Measurements from ENCODE around the gene TTK.

The TTK gene

DNA sequence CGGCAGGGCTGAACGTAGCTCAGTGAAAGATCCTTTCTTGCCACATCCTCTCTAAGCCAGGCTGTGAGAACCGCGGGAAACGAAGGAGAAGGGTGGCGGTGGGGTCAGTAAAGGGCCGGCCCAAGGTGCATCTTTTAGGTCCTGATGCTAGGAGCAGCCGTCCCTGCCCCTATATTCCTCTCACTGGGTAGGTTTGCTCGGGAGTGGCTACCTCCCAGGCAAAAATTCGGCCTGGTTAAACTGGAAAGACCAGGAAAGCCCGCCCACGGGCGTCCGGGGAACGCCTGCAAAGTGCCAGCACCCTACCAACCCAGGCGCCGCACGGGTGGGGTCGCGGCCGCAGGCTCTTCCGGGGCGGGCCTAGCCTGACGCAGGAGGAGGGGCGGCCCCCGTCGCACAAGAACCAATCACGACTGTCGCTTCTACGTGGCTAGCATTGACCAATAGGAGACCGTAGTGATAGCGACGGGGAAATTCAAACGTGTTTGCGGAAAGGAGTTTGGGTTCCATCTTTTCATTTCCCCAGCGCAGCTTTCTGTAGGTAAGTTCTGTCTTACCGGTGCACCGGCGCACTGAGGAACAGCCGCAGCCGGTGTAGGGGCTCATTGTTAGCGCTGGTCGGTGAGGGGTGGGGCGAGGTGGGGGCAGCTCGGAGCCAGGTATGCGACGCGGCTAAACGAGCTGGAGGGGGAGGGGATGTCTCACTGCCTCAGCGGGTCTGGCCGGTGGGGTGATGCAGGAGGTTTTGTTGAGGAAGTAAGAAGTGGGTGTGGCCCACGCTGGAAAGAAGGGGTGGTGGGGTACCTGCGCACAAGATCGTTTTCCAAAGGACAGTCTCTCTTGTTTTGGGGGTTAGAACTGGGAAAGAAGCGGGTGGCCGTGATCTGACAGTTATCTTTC is at the start of gene TTK:
Gene TTK (plus strand): TSS at position 477 of the 900 bp plus-strand sequence. CDS start 1,195 bp downstream, outside the sequence.
- peak; percentile 75 for DNase-seq (ENCODE audit: low read depth in 2 of 2)

DNA sequence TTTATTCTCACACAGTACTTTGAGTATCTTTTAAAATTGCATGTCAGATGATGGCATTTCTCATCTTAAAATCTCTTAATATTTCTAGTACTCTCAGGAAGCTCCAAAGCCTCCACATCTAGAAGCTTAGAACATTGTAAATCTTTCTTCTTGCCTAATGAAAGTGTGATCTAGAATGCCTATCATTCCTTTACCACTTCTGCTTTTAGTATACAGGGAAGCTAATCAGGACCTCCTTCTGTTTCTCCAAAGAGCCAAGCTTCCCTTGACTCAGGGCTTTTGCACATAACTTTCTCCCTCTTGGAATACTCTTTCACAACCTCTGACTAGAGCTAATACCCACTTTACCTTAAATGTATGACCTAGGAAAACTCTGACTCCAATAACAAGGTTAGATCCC is 49.6 kb upstream of the TTK start:
- DNase-seq (ENCODE audit: low read depth in 2 of 2): no peak

DNA sequence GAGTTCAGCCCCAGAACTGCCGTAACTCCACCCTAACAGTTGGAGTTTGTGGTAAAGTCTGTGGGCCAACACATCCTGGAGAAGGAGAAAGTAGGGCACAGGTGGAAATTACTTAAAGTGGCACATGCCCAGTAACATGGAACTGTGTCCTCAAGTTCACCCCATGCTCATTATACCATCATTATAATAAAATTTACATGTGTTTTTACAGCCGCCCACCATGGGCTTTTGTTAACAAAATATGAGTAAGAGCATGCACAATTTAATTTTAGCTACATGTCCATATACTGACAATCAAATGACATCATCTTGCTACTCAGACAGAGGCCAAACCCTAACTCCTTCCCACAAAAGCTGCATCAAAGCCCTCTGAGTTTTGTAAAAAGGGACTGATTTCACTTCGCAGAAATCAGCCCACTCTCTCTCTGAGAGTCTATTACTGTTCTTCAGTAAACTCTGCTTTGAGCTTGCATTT is 39.8 kb upstream of the TTK start:
- DNase-seq (ENCODE audit: low read depth in 2 of 2): no peak

DNA sequence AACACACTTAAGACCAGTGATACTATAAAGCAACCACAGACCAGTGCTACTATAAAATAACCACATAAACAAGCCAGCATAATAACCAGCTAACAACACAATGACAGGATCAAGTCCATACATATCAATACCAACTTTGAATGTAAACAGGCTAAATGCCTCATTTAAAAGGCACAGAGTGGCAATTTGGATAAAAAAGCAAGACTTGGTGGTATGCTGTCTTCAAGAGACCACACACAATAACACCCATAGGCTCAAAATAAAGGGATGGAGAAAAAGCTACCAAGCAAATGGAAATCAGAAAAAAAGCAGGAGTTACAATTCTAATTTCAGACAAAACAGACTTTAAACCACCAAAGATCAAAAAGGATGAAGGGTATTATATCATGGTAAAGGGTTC is 37.3 kb upstream of the TTK start:
- no peak for DNase-seq (ENCODE audit: low read depth in 2 of 2)

DNA sequence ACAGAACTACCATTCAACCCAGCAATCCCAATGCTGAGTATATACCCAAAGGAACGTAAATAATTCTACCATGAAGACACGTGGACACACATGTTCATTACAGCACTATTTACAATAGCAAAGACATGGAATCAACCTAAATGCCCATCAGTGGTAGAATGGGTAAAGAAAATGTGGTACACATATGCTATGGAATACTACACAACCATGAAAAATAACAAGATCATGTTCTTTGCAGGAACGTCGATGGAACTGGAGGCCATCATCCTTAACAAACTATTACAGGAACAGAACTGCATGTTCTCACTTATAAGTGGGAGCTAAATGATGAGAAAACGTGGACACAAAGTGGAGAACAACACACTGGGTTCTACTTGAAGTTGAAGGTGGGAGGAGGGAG is 34.7 kb upstream of the TTK start:
- DNase-seq (ENCODE audit: low read depth in 2 of 2): no peak

DNA sequence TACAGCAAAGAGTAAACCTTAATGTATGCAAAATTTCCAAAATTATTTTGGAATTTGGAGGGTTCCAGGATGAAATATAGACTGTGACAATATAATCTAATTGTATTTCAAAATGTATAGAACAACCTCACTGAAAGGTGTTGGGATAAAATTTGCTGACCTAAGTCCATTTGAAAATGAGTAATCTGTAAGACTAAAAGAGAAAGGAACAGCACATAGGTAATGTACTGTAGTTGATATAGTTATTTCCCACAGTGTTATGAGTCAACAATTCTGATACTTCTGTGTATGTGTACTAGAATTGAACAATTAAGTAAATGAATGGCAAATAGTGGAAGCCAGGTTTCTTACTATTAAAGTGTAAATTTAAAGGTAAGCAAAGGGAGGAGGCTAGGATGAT is 33.3 kb upstream of the TTK start:
- no peak for DNase-seq (ENCODE audit: low read depth in 2 of 2)

DNA sequence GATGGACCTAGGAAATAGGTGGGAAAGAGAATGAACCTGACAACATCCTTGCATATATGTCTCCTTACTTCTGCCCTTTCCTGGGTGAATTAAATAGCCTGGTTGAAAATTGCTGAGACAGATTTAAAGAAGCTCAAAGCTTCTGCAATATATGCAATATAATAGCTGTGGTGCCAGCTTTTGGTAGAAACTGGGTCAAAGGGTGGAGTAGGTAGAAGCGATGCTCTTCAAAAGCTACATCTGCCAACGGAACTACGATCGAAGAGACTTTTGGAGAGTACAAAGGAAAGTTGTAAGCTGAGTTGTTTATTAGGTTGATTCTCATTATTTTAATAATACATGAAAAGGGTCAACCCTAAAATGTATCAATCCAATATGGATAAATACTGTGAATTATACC is 22.8 kb upstream of the TTK start:
- no peak for DNase-seq (ENCODE audit: low read depth in 2 of 2)

DNA sequence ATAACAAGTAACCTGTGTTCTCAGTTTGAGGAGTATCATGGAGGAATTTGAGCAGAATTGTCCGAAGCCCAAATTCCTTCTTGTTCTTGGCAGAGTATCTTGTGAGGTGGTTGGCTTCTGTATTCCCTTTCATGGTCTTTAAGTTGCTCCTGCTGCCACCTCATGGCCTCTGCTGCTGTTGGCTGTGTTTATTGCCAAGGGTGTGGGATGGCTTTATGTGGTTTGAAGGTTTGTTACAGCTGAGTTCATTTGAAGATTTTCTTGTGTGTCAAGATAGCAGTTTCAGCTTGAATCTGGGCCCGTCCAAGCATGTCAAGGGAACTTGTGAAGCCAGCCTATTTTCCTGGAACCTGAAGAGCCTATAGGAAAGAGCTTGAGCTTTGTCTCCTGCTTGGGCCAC is 20.2 kb upstream of the TTK start:
- DNase-seq (ENCODE audit: low read depth in 2 of 2): no peak

DNA sequence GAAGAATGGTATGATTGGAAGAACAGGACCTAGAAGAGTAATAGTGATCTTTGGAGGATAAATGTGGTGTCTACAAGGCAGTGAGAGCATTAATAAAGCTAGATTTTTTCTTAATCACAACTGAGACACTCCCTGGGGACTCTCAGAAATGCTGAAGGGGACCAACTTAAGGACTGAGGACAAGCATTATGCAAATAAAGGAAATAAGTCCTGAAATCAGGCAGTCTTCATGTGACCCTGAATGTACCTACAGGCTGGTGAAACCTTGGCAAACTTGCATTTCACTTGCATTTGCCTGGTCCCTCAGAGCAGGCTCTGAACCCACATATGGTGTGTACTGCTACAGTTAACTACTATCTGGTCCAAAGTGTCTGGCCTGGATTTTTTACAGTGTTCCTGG is 19.3 kb upstream of the TTK start:
- DNase-seq (ENCODE audit: low read depth in 2 of 2): no peak

DNA sequence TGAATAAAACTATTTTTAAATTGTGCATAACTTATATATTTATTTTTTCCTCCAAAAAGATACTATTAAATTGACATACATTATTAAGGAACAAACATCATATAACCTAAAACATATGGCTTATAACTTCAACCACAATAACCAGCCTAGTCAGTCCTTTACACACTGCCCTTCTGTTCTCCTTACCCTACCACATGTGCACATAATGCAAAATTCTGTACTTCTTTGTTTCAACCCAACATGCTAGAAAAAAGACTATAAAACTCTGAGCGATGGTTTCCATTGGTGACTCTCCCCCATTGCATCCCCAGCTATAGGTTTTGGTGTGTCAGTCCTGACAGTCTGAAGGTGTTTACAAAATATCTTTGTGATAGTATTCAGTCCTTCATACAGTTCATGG is 14.8 kb upstream of the TTK start:
- DNase-seq (ENCODE audit: low read depth in 2 of 2): no peak

DNA sequence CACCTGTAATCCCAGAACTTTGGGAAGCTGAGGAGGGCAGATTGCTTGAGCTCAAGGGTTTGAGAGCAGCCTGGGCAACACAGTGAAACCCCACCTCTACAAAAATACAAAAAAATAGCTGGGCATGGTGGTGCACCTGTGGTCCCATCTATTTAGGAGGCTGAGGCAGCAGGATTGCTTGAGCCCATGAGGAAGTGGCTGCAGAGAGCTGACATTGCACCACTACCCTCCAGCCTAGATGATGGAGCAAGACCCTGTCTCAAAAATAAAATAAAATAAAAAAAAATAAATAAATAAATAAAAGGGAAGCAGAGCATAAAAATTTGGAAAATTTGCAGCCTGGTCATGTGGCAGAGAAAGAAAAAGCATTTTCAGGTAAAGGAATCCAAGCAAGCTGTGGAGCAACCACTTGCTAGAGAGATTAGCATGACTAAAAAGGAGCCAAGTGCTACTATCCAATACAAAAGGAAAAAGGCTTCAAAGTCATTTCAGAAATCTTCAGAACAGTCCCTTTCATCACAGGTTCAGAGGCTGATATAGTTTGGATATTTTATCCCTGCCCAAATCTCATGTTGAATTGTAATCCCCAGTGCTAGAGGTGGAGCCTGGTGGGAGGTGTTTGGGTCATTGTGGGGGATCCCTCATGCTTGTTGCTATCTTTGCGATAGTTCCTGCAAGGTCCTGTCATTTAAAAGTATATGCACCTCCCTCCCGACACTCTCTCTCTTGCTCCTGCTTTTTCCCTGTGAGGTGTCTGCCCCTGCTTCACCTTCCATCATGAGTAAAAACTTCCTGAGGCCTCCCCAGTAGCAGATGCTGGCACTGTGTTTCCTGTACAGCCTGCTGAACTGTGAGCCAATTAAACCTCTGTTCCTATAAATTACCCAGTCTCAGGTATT is 11.2 kb upstream of the TTK start:
- no peak for DNase-seq (ENCODE audit: low read depth in 2 of 2)

DNA sequence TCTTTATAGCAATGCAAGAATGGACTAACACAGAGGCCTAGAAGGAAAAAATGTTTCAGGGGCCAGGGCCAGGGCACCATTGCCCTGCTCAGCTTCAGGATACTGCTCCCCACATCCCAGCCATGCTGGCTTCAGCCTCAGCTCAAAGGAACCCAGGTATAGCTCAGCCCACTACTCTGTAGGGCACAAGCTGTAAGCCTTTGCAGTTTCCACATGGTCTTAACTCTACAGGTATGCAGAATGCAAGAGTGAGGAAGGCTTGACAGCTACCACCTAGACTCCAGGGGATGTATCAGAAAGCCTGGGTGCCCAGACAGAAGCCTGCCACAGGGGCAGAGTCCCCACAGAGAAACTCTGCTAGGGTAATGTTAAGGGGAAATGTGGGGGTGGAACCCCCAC is 10.5 kb upstream of the TTK start:
- DNase-seq (ENCODE audit: low read depth in 2 of 2): no peak

DNA sequence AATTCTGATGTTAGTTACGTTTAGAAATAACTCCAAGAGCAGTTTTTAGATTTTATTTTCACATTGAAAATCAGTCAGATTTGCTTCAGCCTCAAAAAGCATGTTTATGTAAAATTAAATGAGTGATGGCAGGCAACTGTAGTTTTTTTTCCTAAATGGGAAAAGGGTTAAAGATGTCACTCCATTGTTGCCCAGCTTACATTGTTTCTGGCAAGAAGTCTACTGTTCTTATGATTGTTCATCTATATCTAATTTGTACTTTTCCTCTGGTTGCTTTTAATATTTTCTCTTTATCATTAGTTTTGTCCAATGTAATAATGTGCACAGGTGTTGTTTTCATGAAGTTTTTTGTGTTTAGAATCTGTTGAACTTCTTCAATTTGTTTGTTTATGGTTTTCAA is 6.7 kb upstream of the TTK start:
- DNase-seq (ENCODE audit: low read depth in 2 of 2): no peak

DNA sequence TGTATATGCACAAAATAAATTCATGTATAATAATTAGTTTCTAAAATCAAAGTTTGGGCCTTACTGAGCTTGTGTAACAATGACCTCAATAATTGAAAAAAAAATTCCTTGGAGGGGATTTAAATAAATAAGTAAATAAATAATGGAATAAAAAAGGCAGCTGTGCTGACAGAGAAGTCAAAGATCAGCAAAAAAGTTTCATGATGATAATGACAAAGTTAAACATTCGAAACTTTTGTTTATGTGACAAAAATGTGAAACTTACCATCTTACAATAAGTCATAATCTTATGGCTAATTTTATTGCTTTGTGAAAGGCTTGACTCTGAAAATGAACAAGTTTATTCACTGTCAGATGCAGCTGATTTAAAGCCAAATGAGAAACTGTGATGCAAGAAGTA is 3.1 kb upstream of the TTK start:
- DNase-seq (ENCODE audit: low read depth in 2 of 2): no peak

DNA sequence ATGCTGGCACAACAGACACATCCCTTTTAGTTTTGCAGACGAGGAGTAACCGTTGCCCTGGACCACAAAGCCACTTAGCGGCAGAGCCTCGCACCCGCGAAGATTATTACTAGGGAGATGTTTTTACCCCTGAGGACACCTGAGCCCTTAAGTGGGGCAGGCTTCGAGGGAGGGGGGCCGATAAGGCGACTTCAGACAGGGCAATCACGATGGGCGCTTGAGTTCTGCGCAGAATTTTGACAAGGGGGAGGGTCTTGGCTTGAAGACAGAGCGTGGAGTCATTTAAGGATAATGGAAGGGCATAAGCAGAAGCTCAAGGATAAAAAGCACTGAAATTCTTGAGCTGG is 650 bp upstream of the TTK start:
- peak in 1 of 2 donors; percentile 9 for DNase-seq (ENCODE audit: low read depth in 2 of 2)

DNA sequence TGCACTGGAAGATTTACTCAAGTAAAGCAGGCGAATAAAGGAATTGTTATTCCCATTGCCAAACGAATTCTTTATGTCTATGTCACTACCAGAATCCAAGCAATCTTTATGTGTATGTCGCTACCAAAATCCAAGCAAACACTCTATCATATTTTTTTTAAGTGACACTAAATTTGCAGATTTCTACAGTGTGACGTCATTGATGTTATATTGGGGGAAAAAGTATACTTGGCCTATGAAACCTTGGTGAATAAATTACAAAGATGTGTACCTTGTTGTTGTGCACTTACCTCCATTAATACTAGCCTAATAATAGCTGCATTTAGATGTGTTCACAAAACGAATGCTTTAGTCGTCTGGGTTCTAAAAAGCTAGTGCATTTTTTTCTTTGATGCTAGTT is 957 bp downstream of the TTK start:
- DNase-seq (ENCODE audit: low read depth in 2 of 2): no peak

DNA sequence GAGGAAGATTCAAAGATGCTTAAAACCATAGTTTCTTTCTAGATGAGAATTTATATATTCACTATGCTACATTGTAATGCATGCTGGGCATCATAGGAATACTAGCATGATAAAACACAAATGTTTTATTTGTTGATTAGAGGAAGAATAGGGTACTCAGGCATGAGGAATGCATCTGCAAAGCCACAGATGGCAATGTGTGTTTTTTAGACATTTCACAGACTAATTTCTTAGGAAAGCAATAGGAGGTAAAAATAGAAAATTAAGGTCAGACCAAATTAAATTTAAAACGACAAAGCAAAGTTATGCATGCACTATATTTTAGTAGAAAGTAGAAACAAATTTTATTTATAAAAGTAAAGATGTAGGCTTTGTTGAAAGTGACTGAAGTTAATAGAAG is 2.1 kb downstream of the TTK start:
- DNase-seq (ENCODE audit: low read depth in 2 of 2): no peak

DNA sequence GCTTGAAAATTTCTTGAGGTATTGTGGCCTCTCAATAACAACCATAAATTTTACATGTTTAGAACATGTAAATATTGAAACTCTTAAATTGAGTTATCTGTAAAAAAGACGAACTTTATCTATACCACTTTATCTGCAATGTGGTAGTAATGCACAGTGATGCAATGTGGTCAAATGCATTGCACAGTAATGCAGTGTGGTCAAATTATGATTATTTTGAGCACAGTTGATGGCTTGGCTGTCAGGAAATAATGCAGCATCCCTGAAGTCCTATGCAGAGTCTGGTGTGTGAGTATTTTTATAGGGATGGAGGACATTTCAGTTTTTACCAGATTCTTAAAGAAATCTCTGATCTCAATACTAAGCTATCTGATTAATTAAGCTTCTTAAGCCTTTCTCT is 5.1 kb downstream of the TTK start:
- DNase-seq (ENCODE audit: low read depth in 2 of 2): no peak

DNA sequence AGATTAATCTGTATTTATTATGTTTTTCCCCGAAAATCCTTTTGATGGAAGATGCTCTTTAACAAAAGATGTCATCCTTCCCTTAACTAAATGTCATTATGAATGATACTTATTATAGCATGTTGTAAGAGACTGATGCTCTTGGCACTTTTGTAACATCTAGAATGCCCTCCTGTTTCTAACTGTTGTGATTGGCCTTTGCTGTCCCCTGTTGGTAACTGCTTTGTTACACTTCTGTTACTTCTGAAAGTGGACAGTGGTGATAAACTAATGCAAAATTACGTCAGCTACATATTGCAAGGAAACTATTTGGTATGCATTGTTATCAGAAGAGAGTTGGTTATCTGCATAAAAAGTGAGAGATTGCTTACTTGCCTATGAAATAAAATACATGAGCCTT is 5.8 kb downstream of the TTK start:
- DNase-seq (ENCODE audit: low read depth in 2 of 2): no peak

DNA sequence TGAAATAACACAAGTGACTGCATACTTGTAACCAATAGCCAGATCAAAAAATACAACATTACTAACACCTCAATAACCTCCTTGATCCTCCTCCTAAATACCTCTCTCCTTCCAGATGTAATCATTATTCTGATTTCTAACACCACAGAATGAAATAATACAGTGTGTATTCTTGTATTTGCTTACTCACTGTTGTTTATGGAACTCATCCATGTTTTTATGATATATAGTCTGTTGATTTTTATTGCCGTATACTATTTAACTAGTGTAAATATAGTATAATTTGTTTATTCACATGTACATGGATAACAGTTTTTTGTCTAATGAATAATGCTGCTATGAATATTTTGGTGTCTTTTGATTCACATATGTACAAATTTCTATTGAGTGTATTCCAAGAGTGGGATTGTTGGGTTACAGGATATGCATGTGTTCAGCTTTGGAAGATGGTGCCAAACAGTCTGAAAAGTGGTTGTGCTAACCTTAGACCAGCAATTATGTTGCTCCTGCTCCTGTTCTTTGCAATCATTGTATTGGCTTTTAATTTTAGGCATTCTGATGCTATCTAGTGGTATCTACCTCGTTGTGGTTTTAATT is 11.5 kb downstream of the TTK start:
- DNase-seq (ENCODE audit: low read depth in 2 of 2): no peak

DNA sequence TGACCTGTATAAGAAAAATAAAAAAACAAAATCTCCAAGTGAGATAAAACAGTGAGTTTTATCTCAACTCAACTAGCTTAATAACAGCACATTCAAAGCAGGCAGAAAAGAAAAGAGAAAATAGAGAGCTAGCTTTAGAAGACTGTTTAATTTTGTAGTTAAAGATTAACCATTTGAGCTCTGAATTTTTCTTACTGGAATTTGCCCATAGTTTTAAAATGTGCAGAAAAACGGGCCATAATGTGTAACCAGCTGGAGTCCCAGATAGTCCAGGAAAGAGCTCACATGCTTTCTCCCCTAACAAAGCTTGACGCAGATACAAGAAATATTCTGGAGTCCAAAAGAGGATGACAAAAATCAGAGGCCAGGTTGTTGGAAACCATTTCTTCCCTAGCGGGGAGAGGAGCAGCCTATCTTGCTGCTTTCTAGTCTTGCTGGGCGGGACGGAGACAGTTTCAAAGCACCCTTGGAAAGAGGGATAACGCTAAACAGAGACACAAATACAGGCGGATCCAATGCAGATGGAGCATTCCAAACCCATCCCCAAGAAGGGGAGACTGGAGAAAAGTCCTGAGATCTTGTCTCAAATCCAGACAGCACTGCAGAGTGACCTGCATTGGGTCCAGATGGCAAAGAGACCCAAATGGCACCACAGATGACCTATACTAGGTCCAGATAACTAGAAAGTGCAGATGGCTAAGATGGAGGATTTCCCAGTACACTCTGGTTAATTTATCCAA is 16.1 kb downstream of the TTK start:
- DNase-seq (ENCODE audit: low read depth in 2 of 2): no peak

DNA sequence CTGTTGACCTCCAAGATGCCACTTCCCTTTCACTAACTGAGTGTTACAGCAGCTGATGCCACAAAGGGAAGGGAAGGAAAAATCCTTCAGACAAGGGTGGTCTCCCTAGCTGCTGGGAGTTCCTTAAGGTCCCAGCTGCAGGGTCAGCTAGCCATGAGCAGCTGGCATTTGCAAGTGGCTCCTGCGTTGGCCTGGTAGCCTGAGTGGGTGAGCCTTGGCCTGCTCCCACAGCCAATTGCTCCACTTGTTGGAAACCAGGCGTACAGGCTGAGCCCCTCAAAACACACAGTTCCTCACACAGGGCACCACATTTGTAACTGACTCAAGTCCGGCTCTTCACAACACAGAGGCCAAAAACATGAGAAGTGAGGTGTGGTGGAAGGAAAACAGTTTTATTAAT is 16.7 kb downstream of the TTK start:
- DNase-seq (ENCODE audit: low read depth in 2 of 2): no peak

Data from stimulated activated CD8-positive, alpha-beta memory T cell treated with anti-CD3 and anti-CD28 coated beads, Interleukin-7, amount 100 ng/mL, for 1 hour (primary cell).